ENCODE measurements around the gene CCDC12.

Gene CCDC12

DNA sequence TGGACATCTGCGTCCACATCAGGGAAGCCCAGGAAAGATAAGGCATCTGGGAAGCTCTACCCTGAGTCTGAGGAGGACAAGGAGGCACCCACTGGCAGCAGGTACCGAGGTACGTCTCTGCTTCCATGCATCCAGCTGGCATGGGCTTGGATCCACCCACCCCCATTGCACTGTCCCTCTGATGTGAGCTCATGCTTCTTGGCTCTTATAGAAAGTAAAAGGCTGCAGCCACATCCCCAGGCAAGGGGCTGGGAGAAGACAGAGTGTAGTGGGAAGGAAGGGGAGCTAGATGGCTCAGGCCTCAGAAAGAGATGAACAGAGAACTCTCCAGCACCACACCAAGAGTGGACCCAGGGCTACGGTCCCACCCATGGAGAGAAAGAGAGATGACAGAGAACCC, 80.8 kb downstream of the CCDC12 start:
- DNase-seq = no peak

DNA sequence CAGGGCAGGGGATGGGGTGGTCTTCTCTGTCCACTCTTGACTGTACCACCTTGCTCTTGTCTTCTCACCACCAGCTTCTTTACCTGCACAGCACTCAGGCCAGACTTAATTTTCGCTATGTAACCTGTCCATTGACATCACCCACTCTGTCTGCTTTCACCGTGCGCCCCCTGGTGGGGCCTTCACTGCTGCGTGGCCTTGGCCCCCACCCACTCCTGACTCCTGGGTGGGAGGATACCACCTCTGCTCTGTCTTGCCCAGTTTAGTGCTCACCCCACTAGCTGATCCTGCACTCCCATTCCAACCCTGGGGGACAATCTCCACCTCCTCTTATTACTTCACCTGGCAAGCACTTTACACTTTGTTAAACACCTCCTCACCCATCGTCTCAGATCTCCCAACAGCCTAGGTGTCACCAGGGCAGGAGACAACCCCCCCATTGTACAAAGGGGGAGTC, 81.3 kb downstream of the CCDC12 start:
- DNase-seq = peak in 27 of 56 donors; percentile 5 to 72 (median 19)

DNA sequence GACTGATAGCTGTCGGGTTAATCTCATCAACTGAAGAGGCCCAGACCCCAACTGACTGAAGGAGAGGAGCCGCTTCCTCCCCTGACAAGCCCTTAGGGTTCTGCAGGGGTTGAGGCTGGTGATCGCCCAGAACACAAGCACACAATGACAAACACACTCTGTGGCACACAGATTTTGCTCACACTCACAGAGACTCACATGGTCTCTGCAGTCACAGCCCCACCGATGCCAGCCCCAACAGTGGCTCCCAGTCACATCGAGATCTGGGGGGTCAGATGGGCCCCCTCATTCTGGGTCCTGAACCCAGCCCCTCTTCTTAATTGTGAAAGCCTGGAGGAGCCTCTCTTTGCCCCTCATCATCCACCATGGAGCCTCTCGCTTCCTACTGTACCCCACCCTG, 82.3 kb downstream of the CCDC12 start:
- DNase-seq = no peak

DNA sequence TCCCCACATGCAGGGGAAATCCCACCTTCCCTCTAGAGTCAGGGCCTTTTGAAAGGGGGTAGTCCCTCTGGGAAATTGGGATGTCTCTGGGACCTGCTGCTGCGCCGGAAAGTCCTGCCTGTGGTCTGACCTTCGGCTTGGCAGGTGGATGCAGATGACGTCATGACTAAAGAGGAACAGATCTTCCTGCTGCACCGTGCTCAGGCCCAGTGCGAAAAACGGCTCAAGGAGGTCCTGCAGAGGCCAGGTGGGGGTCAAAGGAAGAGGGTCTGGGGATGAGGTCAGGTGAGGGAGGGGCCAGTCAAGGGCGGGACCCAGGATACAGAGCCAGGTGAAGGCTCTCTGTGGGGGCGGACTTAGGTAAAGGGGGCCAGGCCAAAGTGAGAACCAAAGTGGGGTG, 82.8 kb downstream of the CCDC12 start:
- no peak for DNase-seq

DNA sequence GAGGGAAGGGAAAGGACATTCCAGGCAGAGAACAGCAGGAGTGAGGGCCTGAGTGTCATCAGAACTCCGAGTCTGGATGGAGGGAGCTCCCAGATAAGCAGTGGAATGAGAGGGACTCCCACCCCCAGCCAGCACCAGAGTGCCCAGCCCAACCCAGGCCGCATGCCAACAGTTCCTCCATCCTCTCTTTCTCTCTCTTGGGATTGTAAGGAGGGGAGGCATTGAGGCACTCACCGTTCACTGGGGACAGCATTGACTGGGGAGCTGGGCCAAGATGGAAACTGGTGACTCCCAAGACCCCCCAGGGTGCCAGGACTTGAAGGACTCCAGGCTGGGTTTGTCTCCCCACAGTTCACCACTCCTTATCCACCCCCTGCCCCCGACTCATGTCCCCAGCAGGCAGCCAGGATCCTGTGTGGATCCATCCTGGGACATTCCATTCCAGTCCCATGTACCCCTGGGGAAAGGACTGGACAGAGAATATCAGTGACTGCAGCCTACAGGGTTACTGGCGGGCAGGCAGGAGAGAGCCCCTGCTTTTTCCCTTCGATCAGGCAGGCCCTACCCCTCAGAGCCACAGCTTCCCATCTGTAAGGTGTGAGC, 83.3 kb downstream of the CCDC12 start:
- DNase-seq = no peak

DNA sequence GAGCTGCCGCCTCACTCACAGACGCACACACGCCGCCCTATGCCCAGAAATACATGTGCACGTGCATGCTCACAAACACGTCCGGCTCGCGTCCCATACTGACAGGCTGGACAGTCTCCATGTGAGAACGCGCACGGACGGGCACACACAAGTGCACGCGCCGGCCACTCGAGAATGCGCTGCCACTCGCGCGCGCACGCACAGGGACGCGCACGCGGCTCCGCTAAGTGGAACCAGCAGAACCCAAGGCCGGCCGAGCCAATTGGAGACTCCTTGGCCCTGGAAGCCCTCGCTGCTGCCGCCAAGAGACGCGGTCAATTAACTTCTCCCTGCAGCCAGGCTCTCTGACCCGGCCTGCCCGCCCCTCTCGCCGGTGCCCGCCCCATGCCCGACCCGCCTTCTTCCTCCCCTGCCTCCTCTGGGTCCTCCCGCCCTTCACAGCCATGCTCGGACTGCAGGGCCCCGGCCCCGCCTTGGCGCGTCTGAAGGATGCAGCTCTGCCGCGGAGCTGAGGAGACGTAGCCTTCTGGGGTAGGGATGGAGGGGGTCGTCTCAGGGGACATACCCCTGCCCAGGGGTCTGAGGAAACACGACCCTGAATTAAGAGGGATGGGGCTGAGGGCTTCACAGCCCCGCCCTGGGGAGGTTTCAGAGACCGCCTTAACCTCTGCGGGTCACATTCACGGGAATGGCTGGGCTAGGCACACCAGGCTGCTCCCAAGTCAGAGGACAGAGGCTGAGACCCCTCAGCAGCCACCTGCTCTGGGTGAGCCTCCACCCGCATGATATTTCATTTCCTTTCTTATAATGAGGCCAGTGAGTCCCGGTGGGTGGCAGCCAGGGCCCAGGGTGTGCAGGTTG, 84.0 kb downstream of the CCDC12 start:
- DNase-seq = peak in 50 of 56 donors; percentile 10 to 87 (median 55)

DNA sequence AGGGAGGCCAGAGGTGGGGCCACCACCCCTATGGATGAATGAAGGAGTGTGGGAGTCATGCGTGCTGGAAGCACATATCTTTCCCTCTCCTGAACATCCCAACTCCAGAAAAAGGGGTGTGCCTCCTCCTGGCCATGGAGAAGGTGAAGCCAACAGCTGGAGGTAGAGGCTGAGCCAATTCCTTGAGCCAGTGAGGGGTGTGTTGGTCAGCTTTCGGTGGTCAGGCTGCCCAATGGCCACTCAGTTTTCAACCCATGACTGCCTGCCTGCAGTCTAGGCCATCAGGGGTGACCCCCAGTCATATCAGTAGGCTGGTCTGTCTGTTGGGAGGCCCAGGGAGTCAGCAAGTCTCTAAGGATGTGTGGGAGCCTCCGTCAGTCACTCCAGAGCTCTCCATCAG, 85.4 kb downstream of the CCDC12 start:
- no peak for DNase-seq

DNA sequence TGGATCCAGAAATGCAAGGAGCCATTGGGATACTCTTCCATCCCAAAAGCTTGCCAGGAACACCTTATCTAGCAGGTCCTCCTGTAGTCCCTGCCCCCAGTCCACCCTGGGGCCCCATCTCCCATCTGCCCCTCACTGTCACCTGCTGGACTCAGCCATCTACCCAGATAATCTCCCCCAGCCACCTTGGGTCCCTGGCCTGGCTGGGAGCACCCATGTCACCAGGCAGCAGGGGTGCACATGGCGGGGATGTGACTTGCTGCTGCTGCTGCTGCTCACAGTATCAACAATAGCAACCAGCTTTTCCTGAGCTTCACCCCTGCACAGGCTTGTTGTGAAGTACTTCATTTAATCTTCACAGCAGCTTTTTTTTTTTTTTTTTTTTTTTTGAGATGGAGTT, 86.4 kb downstream of the CCDC12 start:
- DNase-seq = no peak

DNA sequence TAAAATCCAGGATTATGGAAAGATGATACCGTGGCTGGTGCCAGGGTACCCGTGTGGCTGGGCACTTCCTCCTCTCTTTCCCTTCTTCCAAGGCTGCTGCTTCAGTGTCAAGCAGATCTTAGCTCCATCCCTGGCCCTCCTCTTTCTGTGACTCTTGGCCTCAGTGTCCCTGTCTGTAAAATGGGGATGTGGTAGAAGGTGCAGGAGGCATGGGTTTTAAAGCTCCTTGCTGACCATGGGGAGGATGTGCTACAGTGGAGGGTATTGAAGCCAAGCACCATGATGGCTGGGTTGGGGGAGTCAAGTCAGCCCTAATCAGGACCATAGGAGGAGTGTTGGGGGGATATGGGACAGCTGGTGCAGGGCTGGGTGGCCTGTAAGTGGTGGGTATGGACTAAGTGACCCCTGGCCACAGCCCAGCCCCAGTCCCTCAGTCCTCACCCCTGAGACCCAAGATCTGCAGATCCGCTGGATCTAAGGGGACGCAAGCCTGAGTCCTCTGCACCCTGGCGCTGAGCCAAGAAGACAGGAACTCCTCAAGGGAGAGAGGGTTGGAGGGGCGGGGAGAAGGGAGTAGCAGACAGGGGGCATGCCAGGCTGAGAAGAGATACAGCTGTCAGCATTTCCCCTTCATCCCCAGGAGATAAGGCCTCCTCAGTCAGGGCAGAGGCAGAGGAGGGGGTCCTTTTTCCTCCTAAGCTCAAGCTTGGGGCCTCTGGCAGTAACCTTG, 87.0 kb downstream of the CCDC12 start:
- no peak for DNase-seq

DNA sequence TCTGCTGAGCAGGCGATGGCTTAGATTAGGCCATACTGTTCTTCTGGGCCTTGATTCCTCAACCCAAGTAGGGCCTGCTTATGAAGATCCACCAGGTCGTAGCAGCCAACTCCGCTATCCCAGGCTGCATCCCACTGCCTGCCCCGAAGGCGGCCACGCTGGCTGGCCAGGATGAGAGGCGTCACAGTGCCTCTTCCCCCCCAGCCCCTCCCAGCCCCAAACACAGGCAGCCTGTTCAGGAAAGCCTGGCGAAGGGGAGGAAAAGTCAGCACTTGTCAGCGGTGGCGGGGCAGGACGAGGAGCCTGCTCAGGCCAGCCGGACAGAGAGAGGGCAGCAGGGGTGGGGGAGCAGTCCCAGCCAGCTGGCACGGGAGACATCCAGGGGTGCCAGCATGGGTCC, 87.8 kb downstream of the CCDC12 start:
- DNase-seq = peak in 1 of 56 donors; percentile 37

DNA sequence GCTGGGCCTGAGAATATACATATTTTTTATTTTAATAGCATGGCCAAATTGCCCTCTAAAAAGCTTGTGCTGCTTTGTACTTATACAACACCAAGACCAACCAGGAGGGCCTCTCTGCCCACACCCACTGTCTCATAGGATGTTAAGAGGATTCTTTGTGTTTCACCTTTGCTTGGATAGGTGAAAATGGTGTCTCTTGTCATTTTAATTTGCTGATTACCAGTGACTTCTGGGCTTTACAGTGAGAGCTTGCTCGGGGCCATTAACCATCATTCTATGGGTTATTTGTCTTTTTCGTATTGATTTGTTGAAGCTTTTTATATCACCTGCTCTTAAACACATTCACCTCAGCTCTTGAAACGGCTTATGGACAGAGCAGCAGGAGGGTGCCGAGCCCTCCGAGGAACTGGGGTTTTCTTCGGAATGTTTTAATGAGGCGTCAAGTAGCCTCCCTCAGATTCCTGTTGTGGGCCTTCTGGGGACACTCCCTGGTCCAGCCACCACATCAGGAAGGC, 88.5 kb downstream of the CCDC12 start:
- no peak for DNase-seq

DNA sequence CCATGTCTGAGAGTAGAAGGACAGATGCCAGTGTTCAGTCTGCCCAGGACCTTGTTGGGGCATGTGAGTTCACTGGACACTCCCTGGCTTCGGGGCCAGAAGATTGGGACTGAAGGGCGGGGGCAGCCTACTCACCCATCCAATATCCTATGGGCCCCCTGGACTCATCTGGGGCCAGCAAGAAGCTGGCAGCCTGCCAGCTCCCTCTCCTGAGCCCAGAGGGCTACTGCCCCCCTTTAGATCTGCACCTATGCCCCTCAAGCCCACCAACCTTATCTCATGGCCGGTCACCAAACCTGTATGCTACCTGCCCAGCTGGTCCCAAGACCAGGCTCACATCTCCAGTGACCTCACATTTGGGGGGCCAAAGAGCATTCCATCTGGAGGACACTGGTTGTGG, 90.9 kb downstream of the CCDC12 start:
- no peak for DNase-seq

DNA sequence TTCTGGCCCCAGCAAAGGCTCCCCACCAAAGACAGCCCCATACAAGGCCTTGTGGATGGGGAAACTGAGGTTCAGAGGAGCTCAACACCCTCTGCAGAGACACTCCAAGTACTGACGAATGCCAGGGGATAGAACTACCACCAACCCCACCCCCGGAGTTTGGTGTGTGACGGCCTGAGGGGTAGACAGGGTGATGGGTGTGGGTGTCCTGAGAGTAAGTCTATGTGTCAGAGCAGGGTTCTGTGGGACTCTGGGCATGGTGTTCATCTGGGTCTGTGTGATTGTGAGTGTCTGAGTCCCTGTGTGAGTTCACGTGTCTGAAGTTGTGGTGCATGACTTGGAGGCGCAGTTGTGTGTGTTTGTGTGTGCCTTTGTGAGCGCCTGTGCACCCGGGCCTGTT, 91.6 kb downstream of the CCDC12 start:
- DNase-seq = no peak

DNA sequence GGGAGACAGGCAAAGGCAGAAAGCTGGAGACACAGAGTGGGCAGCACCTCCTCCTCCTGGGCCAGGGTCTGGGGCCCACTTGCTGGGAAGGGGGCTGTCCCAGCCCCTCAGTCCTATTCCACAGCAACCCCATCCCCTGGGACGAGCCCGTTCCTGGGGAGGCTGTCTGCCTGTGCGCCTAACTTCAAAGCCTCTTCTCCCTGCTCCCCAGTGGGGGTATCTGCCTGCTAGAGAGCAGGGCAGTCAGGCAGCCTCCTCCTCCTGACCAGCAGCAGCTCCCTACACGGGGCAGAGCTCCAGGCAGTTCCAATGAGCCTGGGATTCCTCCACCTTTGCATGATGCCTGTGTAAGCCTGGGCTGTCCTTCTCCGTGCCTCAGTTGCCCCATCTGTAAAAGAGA, 92.1 kb downstream of the CCDC12 start:
- no peak for DNase-seq

DNA sequence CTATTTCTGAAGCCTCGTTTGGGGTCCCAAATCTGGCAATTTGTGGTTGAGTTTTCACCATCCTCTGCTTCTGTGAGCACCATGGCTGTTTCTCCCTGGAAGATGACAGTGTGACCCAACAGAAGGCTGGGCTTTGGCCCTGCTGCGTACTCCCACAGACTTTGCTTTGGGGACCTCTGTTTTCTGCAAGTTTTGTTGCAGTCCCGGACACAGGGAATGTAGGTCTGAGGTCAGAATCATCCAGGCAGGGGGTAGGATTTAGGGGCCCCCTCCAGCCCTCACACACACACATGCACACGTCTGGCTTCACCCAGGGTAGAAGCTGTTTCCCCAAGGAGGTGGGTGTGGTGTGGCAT, 92.7 kb downstream of the CCDC12 start:
- DNase-seq = no peak

DNA sequence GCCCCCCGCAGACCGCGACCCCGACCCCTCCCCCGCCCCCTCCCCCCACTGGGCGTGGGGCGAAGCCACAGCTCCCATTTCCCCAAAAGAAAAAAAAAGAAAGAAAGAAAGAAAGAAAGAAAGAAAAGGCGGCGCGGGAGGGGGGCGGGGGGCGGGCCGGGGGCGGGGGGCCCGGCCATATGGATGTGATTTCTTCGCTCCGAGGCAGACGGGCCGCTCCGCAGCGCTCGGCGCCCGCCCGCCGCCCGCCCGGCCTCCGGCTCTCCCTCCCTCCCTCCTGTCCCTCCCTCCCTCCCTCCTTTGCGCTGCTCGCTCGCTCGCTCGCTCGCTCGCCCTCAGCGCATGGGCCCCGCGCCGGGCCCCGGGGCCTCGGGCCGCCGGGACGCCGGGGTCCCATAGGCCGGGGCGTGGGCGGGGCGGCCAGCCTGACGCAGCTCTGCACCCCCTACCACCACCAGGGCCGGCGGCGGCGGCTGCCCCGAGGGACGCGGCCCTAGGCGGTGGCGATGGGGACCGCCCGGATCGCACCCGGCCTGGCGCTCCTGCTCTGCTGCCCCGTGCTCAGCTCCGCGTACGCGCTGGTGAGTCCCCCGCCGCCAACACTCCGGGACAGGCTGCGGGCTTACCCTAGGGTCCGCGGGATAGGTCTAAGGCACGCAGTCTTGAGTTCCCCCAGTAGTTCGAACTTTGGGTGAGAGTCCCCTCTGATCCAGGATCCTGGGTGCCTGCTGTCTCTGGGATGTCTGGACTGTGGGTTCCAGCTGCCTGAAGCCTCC, 93.3 kb downstream of the CCDC12 start:
- no peak for DNase-seq

DNA sequence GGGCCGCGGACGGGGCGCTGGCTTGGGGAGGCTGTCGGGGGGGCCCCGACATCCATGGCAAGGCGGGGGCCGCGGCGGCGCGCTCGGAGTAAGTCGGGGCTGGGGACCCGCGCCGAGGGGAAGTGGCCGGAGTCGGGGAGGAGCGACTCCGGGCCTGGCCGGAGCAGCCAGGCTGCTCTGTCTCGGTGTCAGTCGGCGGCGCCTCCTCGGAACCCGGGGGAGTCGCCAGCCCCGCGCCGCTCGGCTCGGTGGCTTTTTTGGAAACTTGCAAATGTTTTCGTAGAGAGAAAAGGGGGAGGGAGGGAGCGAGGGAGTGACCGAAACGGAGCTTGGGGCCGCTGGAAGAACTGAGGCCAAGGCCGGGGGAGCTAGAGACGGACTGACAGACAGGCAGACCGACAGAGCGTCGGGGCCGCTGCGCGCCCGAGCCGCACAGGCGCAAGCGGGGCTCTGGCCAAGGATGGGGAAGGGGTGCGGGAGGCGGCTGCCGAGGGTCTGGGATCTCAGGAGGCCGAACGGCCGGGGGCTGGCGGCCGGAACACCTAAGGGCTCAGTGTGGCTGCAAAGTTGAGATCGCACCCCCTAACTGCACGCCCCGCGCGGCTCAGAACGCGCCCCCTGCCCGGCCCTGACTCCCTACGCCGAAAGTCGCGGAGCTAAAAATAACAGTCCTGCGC, 94.0 kb downstream of the CCDC12 start:
- DNase-seq = peak in 3 of 56 donors; percentile 5 to 39 (median 20)

DNA sequence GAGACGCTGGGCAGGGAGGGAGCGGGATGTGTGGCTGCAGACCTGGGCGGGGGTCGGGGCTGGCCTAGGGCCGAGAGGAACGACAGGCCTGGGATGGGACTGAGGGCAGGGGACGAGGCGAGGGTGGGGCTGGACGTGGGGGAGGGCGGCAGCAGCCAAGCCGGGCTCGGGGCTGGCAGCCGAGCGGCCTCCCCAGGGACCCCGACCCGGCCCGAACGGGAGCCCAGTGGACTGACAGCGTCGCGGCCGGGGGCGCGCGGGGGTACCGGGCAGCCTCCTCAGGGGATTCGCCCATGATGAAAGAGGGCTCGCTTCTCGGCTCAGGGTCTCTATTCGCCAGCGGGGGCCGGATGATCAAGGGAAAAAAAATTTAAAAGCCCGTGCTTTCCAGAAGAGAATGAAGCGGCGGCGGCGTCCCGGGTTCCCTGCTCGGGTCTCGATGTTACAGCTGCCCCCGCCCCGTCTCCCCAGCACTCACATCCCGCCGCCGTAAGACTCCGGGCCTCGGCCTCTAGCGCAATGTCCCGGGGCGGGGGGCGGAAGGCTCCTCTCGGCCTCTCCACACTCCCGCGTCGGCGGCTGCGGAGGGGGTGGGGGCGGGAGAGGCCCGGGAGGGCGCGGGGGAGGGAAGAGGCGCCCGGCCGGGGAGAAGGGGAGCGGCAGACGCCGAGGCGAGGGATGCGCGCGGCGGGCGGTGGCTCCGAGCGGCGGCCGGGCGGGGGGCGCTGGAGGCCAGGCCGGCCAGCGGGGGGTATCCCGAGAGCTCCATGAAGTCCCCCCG, 94.8 kb downstream of the CCDC12 start:
- peak in 3 of 56 donors; percentile 13 to 44 (median 38) for DNase-seq

DNA sequence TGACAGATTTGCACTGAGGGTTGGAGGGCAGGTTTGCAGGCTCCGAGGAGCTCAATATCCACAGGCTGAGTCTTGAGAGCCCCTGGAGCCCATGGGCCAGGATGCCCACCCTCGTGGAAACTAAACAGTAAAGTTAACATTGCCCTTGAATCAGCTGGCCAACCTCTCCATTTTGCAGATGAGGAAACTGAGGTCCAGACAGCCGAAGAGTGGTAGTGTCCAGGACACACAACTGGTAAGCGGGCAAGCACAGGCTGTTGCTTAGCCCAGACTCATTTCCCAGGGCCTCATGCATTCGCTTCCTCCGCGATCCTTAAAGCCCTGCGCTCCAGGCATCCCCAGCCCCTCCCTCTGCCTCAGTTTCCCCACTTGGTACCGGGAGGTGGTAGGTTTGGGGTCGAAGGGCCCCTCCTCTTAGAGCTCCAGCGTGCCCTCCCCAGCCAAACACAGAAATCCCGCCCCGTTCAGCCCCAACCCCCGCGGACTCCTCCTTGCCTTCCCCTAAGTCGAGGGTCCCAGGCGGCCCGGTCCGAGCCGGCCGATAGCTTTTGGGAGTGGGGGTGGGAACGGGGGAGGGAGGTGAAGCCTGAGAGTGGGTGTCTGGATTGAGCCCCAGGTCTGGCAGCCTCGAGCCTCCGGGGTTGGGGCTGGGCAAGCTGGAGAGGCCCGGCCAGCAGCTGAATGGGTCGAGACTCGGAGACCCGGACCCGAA, 95.5 kb downstream of the CCDC12 start:
- DNase-seq = no peak

Data from nucleus accumbens (tissue), 56 donors.